ENCODE results near the gene SUSD4.
A peak's percentile ranks its signal among the peaks of the same experiment; 100 is the strongest.

Gene SUSD4

GRCh38 chr1:223245411-223245810 lies 118.6 kb downstream of the SUSD4 start:
- H3K4me3 ChIP-seq (IDR thresholded peaks at IDR 0.05; ENCODE audit: insufficient read depth, low read depth, low read length): no peak overlapping the region
- H3K36me3 ChIP-seq (ENCODE audit: insufficient read depth): no peaks in the 10 kb centered on the region
- H3K27ac ChIP-seq: no peak overlapping the region
- H3K27me3 ChIP-seq (ENCODE audit: insufficient read depth, low read depth): no peaks in the 10 kb centered on the region
- no peaks in the 10 kb centered on the region for H4K20me1 ChIP-seq (ENCODE audit: insufficient read depth)
- no peaks in the 10 kb centered on the region for H3K79me2 ChIP-seq (ENCODE audit: insufficient read depth, low read depth)
- peak overlapping the region; percentile 27; the same call in 1 of the 2 replicates for H3K4me2 ChIP-seq
- TF ChIP-seq CTCF (conservative IDR thresholded peaks at IDR 0.05; ENCODE audit: low read depth, low read length): no peak
- H3K4me1 ChIP-seq (ENCODE audit: low read depth, poor library complexity, severe bottlenecking): peaks cover 60% of the 10 kb centered on the region
- no peak overlapping the region for H3K9ac ChIP-seq
- H2AFZ ChIP-seq (ENCODE audit: low read depth): no peak overlapping the region

GRCh38 chr1:223244366-223245103 lies 119.4 kb downstream of the SUSD4 start:
- Histone ChIP-seq H3K4me3 (IDR thresholded peaks at IDR 0.05; ENCODE audit: insufficient read depth, low read depth, low read length) (no peak overlapping the region), H3K27ac (peak overlapping the region; percentile 39), H3K9ac (no peak overlapping the region), H4K20me1 (ENCODE audit: insufficient read depth) (no peaks in the 10 kb centered on the region), H3K4me2 (peak overlapping the region; percentile 27), H3K4me1 (ENCODE audit: low read depth, poor library complexity, severe bottlenecking) (peaks cover 52% of the 10 kb centered on the region), H3K27me3 (ENCODE audit: insufficient read depth, low read depth) (no peaks in the 10 kb centered on the region), H3K36me3 (ENCODE audit: insufficient read depth) (no peaks in the 10 kb centered on the region), H3K79me2 (ENCODE audit: insufficient read depth, low read depth) (no peaks in the 10 kb centered on the region), H2AFZ (ENCODE audit: low read depth) (peak overlapping the region; percentile 4; the same call in 1 of the 2 replicates)
- peak; percentile 29; the same call in 1 of the 2 replicates for TF ChIP-seq CTCF (conservative IDR thresholded peaks at IDR 0.05; ENCODE audit: low read depth, low read length)

- H2AFZ ChIP-seq (ENCODE audit: low read depth): no peak overlapping the region
- TF ChIP-seq CTCF (conservative IDR thresholded peaks at IDR 0.05; ENCODE audit: low read depth, low read length): no peak
- peak overlapping the region; percentile 27; the same call in 1 of the 2 replicates for H3K4me2 ChIP-seq
Observed at GRCh38 chr1:223243441-223244050, 120.4 kb downstream of the SUSD4 start.

GRCh38 chr1:223242971-223243370 lies 121.0 kb downstream of the SUSD4 start:
- Histone ChIP-seq H3K79me2 (ENCODE audit: insufficient read depth, low read depth) (no peaks in the 10 kb centered on the region), H3K36me3 (ENCODE audit: insufficient read depth) (no peaks in the 10 kb centered on the region), H3K27ac (no peak overlapping the region), H3K4me3 (IDR thresholded peaks at IDR 0.05; ENCODE audit: insufficient read depth, low read depth, low read length) (no peak overlapping the region), H3K4me2 (no peak overlapping the region), H2AFZ (ENCODE audit: low read depth) (no peak overlapping the region), H3K27me3 (ENCODE audit: insufficient read depth, low read depth) (no peaks in the 10 kb centered on the region), H3K4me1 (ENCODE audit: low read depth, poor library complexity, severe bottlenecking) (peaks cover 37% of the 10 kb centered on the region), H4K20me1 (ENCODE audit: insufficient read depth) (no peaks in the 10 kb centered on the region), H3K9ac (no peak overlapping the region)
- TF ChIP-seq CTCF (conservative IDR thresholded peaks at IDR 0.05; ENCODE audit: low read depth, low read length): no peak

More at GRCh38 chr1:223243441-223244050, 120.4 kb downstream of the SUSD4 start:
- H4K20me1 ChIP-seq (ENCODE audit: insufficient read depth): no peaks in the 10 kb centered on the region
- no peaks in the 10 kb centered on the region for H3K36me3 ChIP-seq (ENCODE audit: insufficient read depth)
- H3K4me1 ChIP-seq (ENCODE audit: low read depth, poor library complexity, severe bottlenecking): peaks cover 42% of the 10 kb centered on the region
- peak overlapping the region; percentile 39 for H3K27ac ChIP-seq
- H3K4me3 ChIP-seq (IDR thresholded peaks at IDR 0.05; ENCODE audit: insufficient read depth, low read depth, low read length): no peak overlapping the region
- H3K9ac ChIP-seq: no peak overlapping the region
- H3K27me3 ChIP-seq (ENCODE audit: insufficient read depth, low read depth): no peaks in the 10 kb centered on the region
- no peaks in the 10 kb centered on the region for H3K79me2 ChIP-seq (ENCODE audit: insufficient read depth, low read depth)
